A673 (cell line): ENCODE results near the gene CPLX1.

Experiments
- CTCF ChIP-seq: fragments of 300-800, 200-600 bp; sonication (generic); conservative IDR thresholded peaks from 2 replicates; pipeline ENCODE4 v1.5.1; 2017; ENCODE audit warnings: low read depth, mild to moderate bottlenecking, antibody characterized with exemption, low read length, moderate library complexity, mixed read lengths
- EZH2 ChIP-seq: fragments of 200-600 bp; sonication (generic); IDR thresholded peaks from 2 replicates; pipeline ENCODE4 v1.6.1; 2017; ENCODE audit warnings: borderline replicate concordance, low read depth, mild to moderate bottlenecking, mixed read lengths, antibody characterized with exemption, low read length; ENCODE audit not compliant: poor library complexity, severe bottlenecking

GRCh38 chr4:828641-829271 is 2.8 kb upstream of the CPLX1 start:
- no peak for TF ChIP-seq CTCF
- no peak for TF ChIP-seq EZH2
